SIG-M5 (cell line): Measurements from ENCODE around the gene BRSK2.

Source experiments
- DNase-seq: peaks from one replicate; lab custom pipeline; 2025; lab: John Stamatoyannopoulos, UW

The BRSK2 gene

DNA sequence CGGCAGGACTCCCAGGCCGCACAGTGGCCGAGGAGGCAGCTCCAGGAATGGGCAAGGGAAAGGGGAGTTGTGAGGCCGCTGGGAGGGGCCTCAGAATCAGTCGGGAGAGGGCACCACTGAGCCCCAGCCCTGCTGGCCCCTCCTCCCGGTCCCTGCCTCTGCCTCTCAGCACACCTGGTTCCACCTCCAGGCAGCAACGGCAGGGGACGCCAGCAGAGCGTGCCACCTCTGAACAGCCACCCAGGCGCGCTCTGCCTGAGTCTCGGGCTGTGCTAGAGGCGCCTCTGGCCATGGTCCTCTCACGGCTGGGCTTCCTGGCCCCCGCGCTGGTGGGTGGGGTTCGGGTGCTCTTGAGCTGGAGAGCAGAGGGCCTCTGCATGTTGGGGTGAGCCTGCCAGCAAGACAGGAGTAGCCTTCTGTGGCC, 63.9 kb downstream of the BRSK2 start:
- DNase-seq: no peak

DNA sequence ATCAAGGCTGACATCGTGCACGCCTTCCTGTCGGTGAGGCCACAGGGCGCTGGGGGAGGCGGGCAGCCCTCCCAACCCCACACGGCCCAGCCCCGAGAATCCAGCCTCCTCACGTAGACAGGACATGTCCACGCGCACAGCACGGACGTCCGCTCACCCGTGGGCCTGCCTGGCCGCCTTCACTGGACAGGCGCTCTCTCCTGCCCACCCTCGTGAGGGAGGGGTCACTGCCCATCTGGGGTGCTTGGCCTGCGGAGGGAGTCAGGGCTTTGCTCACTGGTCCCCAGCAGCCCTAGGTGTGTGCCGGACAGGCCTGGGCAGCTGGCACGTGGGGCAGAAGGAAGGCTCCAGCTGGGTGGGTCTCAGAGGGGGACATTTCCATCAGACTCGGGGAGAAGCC, 64.8 kb downstream of the BRSK2 start:
- DNase-seq: no peak

GRCh38 chr11:1455032-1455762, 65.5 kb downstream of the BRSK2 start:
- no peak for DNase-seq

DNA sequence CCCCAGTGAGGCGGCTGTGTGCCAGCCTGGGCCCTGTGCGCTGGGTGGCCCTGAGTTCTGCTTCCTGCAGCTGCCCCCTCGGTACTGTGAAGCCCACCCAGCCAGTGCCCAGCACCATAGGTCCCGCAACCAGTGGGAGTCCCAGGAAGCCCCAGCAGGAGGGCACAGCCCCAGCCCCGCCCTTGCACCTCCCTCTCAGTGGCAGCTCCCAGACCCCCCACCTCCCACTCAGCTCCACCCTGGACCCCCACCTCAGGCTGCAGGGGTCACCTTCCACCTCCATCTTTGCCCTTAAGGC, 66.0 kb downstream of the BRSK2 start:
- no peak for DNase-seq

GRCh38 chr11:1456176-1456575, 66.4 kb downstream of the BRSK2 start:
- DNase-seq: no peak

GRCh38 chr11:1456596-1457325, 67.0 kb downstream of the BRSK2 start:
- no peak for DNase-seq

GRCh38 chr11:1457326-1457680, 67.6 kb downstream of the BRSK2 start:
- DNase-seq: no peak

DNA sequence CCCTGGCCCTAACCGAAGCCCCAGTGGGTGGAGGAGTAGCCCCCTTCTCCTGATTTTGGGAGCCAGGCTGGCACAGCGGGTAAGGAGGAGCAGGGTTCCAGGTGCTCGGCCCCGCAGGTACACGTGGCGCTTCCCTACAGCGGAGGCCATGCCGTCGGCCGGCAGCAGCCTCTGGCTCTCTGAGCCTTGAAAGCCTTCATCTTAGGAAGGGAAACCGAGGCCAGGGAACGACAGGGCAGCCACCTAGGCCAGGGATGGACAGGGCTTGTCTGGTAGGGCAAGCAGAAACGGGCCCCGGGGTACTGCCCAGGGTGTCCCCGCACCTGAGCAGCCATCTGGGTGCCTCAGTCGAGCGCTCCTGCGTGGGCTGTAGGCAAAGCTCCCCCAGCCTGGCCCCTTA, 68.1 kb downstream of the BRSK2 start:
- DNase-seq: no peak

GRCh38 chr11:1458340-1459218, 68.8 kb downstream of the BRSK2 start:
- DNase-seq: no peak

- no peak for DNase-seq
Measured at GRCh38 chr11:1459219-1459575, 69.5 kb downstream of the BRSK2 start.

DNA sequence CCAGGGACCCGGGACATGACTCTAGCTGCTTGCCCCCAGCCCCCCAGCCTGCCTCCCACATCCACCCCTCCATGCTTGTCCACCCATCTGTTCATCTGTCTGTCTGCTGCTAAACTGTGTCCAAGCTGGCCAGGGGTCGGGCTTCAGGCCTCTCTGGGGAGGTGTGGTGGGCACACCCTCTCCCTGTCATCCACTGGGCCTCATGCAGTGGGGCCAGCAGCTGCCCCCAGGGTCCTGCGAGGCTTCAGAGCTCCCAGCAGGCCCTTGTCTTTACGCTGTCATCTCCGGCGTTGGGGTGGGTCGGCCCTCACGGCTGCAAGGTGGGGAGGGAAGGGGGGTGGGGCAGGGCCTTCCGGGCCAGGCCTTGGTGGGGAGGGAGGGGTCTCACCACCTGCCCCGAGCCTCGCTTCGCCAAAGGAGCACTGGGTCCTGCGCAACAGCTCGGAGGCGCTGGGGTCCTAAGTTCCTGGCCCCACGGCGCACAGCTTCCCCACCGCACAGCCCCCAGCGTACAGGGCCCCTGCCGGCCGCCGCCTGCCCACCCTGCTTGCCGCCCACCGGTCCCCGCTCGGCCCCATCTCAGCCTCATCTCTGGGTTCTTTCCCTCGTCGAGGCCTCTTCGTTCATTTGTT, 70.1 kb downstream of the BRSK2 start:
- DNase-seq: no peak

DNA sequence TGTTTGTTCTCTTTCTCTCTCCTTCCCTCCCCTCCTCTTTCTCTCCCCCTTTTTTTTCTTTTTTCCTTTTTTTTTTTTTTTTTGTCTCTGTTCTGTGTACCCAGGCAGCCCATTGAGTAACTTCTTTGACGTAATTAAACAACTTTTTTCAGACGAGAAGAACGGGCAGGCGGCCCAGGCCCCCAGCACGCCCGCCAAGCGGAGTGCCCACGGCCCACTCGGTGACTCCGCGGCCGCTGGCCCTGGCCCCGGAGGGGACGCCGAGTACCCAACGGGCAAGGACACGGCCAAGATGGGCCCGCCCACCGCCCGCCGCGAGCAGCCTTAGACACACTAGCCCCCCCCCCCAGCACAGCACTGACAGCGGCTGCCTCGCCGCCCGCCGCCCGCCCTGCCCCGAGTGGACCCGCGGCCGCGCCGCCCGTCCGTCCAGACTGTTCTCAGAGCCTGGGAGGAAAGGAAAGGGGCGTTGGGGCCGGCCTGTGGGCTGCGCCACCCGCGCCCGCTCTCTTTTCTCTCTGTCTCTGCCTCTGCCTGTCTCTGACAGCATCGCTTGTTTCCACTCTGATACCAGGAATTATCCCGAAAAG, 70.8 kb downstream of the BRSK2 start:
- no peak for DNase-seq

DNA sequence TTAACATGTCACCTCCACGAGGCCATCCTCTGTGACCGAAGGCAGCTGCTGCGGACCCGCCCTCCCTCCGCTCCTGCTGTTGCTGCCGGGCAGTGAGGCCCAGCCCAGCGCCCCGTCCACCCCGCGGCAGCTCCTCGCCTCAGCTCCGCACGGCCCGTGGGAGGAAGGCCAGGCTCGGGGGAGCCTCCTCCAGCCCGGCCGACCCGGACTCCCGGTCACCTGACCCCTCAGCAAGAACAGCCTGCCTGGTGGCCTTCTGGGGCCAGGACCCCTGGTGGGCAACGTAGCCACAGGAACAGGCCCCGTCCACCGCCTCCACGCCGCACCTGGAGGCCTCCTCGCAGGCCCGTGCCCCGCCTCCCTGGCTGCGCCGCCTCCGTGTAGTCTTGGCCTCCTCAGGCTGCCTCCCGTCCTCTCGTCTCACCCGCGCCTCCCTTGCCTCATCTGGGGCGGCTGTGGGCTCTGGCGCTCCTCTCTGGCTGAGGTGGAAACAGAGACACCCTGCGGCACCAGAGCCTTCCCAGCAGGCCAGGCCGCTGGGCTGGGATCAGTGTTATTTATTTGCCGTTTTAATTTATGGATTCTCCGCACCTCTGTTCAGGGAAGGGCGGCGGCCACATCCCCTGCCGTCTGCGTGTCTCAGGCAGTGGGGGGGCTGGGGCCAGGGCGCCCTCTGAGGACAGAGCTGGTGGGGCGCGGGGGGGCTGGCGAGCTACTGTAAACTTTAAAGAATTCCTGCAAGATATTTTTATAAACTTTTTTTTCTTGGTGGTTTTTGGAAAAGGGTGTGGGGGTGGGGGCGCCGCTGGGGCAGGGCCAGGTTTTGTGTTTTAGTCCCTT, 71.5 kb downstream of the BRSK2 start:
- no peak for DNase-seq

GRCh38 chr11:1461826-1462697, 72.3 kb downstream of the BRSK2 start:
- DNase-seq: no peak

- no peak for DNase-seq
Measured at GRCh38 chr11:1462698-1462975, 72.9 kb downstream of the BRSK2 start.

DNA sequence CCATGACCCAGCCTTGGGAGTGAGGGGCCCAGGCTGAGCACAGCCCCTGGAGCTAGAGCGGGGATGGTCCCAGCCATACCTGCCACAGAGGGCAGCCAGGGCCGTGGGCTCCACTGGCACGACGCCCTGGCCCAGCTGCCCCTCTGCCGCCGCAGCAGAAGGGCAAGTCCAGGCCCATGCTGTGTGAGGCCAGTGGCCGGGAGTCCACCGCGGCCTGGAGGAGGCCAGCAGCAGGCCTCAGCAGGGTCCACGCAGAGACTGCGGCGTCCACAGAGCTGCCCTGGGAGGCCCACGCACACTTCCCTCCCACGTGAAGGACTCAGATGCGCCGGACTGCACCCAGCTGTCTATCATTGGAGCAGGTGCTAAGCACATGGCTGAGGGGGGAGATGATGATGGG, 73.3 kb downstream of the BRSK2 start:
- DNase-seq: no peak

GRCh38 chr11:1466784-1467183, 77.0 kb downstream of the BRSK2 start:
- no peak for DNase-seq

DNA sequence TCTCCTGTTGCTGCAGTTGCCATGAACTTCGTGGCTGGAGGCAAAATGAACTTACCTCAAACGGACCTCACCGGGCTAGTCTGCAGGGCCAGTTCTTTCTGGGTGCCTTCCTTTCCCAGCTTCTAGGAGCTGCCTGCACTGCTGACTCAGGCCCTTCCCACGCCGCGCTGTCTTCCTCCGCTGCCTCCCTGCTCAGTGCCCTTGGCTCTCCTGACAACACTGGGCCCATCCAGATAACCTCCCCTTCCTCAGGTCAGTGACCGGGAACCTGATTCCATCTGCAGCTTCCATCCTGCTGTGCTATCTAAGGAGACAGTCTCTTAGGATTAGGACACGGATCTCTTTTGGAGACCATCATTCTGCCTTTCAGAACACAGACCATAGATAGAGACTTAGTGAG, 77.5 kb downstream of the BRSK2 start:
- DNase-seq: no peak

- no peak for DNase-seq
Measured at GRCh38 chr11:1468002-1468401, 78.3 kb downstream of the BRSK2 start.

DNA sequence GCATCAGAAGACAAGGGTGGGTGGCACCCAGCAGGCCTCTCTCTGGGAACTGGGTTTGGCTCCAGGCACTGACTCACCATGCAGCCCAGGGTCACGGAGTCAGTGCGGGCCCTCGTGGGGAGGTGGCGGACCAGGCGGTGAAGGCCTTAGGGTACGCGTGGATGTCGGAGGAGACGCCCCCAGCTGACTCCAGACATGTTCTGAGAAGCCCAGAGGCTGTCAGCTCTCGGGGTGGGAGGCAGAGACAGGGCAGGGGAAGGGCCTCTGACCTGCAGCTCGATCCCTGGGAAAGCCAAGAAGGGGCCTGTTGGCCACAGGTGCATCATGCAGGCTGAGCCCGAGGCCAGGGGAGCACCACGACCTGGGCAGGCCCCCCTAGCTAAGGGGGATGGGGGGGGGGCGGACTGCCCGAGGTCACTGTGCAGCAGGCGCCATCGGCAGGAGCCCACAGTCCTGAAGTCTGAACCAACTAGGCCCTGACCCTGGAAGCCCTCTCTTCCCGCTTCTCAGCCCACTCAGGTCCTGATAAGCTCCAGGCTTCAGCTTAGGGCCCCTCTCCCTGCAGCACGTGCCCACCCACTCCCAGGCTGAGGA, 78.8 kb downstream of the BRSK2 start:
- no peak for DNase-seq
